Fibroblast of mammary gland (primary cell): ENCODE results near the gene DYRK1A.
A peak's percentile ranks its signal among the peaks of the same experiment; 100 is the strongest.

Experiments
- DNase-seq: peaks from one replicate; pipeline ENCODE4 v3.0.0-alpha.2; 2010; ENCODE audit warnings: low read depth
- H3K4me3 ChIP-seq: 2 replicates; pipeline ENCODE4 v1.5.1; 2011; ENCODE audit warnings: low read depth, mild to moderate bottlenecking, low read length, moderate library complexity; ENCODE audit not compliant: control insufficient read depth
- TF ChIP-seq, protein P1 (sequence below): conservative IDR thresholded peaks from 2 replicates; pipeline ENCODE4 v1.5.1; 2011; ENCODE audit warnings: low read depth, low read length, inconsistent platforms; ENCODE audit not compliant: control insufficient read depth, insufficient read depth

The DYRK1A gene

GRCh38 chr21:37346841-37347430 lies 19.6 kb upstream of the DYRK1A start:
- DNase-seq, result no peak
- no peak overlapping the region for H3K4me3 ChIP-seq
- TF ChIP-seq, protein P1, sequence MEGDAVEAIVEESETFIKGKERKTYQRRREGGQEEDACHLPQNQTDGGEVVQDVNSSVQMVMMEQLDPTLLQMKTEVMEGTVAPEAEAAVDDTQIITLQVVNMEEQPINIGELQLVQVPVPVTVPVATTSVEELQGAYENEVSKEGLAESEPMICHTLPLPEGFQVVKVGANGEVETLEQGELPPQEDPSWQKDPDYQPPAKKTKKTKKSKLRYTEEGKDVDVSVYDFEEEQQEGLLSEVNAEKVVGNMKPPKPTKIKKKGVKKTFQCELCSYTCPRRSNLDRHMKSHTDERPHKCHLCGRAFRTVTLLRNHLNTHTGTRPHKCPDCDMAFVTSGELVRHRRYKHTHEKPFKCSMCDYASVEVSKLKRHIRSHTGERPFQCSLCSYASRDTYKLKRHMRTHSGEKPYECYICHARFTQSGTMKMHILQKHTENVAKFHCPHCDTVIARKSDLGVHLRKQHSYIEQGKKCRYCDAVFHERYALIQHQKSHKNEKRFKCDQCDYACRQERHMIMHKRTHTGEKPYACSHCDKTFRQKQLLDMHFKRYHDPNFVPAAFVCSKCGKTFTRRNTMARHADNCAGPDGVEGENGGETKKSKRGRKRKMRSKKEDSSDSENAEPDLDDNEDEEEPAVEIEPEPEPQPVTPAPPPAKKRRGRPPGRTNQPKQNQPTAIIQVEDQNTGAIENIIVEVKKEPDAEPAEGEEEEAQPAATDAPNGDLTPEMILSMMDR, result no peak

DNA sequence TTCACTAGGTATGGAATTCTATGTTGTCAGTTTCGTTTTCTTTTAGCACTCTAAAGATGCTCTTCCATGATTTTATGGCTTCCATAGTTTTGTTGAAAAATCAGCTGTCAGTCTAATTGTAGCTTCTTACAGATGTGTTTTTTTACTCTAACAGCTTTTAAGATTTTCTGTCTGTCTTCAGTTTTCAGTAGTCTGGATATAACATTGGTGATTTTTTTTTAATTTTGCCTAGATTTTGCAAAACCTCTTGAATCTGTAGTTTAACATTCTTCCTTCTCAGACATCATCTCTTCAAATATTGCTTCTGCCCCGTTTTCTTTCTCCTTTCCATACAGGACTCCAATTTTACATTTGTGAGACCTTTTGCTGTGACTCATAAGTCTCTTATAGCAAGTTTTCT lies 17.9 kb upstream of the DYRK1A start:
- no peak for DNase-seq
- H3K4me3 ChIP-seq, result no peak overlapping the region
- TF ChIP-seq, protein P1, result no peak

- TF ChIP-seq, protein P1, result no peak
- H3K4me3 ChIP-seq, result no peak overlapping the region
- DNase-seq, result no peak
Measured at GRCh38 chr21:37350472-37350871, 16.1 kb upstream of the DYRK1A start.

GRCh38 chr21:37356706-37357105 lies 9.9 kb upstream of the DYRK1A start:
- no peak for DNase-seq
- H3K4me3 ChIP-seq, result no peak overlapping the region
- TF ChIP-seq, protein P1, result no peak

- H3K4me3 ChIP-seq, result no peak overlapping the region
- no peak for DNase-seq
- TF ChIP-seq, protein P1, result no peak
Measured at GRCh38 chr21:37357691-37358090, 8.9 kb upstream of the DYRK1A start.

DNA sequence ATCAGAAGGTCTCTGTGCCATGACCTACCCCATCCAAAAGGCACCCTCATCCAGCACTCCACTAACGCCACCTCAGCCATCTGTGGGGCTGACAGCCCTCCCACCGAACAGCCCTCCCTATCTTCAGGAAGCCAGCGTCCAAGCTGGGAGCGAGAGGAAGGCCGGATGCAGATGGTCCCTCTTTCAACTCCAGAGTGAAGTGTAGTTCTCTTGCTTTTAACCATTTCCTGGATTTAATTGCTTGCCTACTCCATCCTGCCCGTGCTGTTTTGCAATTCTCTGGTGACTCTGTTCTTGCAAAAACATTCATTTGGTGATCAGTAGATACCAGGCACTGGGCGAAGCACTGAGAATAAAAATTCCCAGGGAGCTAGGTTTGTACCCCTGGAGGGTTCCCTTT lies 8.2 kb upstream of the DYRK1A start:
- DNase-seq, result peak; percentile 33
- TF ChIP-seq, protein P1, result no peak
- H3K4me3 ChIP-seq, result no peak overlapping the region

DNA sequence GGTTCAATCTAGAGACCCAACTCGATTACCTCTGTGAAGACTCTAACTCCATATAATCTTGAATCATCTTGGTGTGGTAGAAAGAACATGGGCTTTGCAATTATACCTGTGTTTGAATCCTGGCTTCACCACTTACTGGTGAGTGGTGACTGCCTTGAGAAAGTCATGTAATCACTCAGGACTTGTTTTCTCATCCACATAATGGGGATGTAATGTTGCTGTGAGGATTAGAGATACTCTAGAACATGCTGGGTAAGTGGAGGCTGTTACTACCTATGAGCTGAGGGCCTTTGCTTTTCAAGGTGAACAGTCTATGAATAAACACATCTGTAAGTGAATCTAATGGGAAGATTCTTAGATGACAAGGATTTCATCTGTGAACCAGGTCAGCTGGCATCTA lies 2.6 kb upstream of the DYRK1A start:
- no peak for DNase-seq
- TF ChIP-seq, protein P1, result no peak
- no peak overlapping the region for H3K4me3 ChIP-seq
